ENCODE measurements around the gene NTRK3.

Gene NTRK3

GRCh38 chr15:87907676-87908446 is 348.7 kb downstream of the NTRK3 start:
- no peak overlapping the region for H3K4me3 ChIP-seq (ENCODE audit: low read depth, low read length)
- TF ChIP-seq CTCF (IDR thresholded peaks at IDR 0.05; ENCODE audit: low read depth, low read length) = no peak
- DNase-seq (ENCODE audit: low read depth, low spot score) = no peak
- in situ Hi-C loops (cut with HindIII; ENCODE audit: low sequenced_read_pairs) = no loop called here

- TF ChIP-seq CTCF (IDR thresholded peaks at IDR 0.05; ENCODE audit: low read depth, low read length) = no peak
- H3K4me3 ChIP-seq (ENCODE audit: low read depth, low read length) = no peak overlapping the region
- DNase-seq (ENCODE audit: low read depth, low spot score) = no peak
- in situ Hi-C loops (cut with HindIII; ENCODE audit: low sequenced_read_pairs) = no loop called here
These were observed 350.1 kb downstream of the NTRK3 start for GRCh38 chr15:87906444-87906843.

GRCh38 chr15:87902772-87903426 is 353.6 kb downstream of the NTRK3 start:
- in situ Hi-C loops (cut with HindIII; ENCODE audit: low sequenced_read_pairs) = no loop called here
- DNase-seq (ENCODE audit: low read depth, low spot score) = no peak
- H3K4me3 ChIP-seq (ENCODE audit: low read depth, low read length) = no peak overlapping the region
- no peak for TF ChIP-seq CTCF (IDR thresholded peaks at IDR 0.05; ENCODE audit: low read depth, low read length)

- H3K4me3 ChIP-seq (ENCODE audit: low read depth, low read length) = no peak overlapping the region
- no peak for TF ChIP-seq CTCF (IDR thresholded peaks at IDR 0.05; ENCODE audit: low read depth, low read length)
- DNase-seq (ENCODE audit: low read depth, low spot score) = no peak
- in situ Hi-C loops (cut with HindIII; ENCODE audit: low sequenced_read_pairs) = no loop called here
These were observed 354.4 kb downstream of the NTRK3 start for GRCh38 chr15:87901926-87902690.

GRCh38 chr15:87901008-87901407 is 355.5 kb downstream of the NTRK3 start:
- no peak overlapping the region for H3K4me3 ChIP-seq (ENCODE audit: low read depth, low read length)
- no peak for TF ChIP-seq CTCF (IDR thresholded peaks at IDR 0.05; ENCODE audit: low read depth, low read length)
- no peak for DNase-seq (ENCODE audit: low read depth, low spot score)
- in situ Hi-C loops (cut with HindIII; ENCODE audit: low sequenced_read_pairs) = no loop called here

- in situ Hi-C loops (cut with HindIII; ENCODE audit: low sequenced_read_pairs) = no loop called here
- H3K4me3 ChIP-seq (ENCODE audit: low read depth, low read length) = no peak overlapping the region
- TF ChIP-seq CTCF (IDR thresholded peaks at IDR 0.05; ENCODE audit: low read depth, low read length) = no peak
- DNase-seq (ENCODE audit: low read depth, low spot score) = no peak
These were observed 359.6 kb downstream of the NTRK3 start for GRCh38 chr15:87896936-87897335.

Data from astrocyte of the spinal cord (primary cell).